NT2/D1 (cell line): ENCODE data around the gene DLX1.

Source experiments
- YY1 ChIP-seq: IDR thresholded peaks from 2 replicates; pipeline ENCODE4 v1.6.1; 2011; ENCODE audit not compliant: insufficient read length, insufficient read depth
- ZNF274 ChIP-seq: IDR thresholded peaks from 2 replicates; pipeline ENCODE4 v1.6.1; 2011; ENCODE audit warnings: mild to moderate bottlenecking, low read depth, low read length

DNA sequence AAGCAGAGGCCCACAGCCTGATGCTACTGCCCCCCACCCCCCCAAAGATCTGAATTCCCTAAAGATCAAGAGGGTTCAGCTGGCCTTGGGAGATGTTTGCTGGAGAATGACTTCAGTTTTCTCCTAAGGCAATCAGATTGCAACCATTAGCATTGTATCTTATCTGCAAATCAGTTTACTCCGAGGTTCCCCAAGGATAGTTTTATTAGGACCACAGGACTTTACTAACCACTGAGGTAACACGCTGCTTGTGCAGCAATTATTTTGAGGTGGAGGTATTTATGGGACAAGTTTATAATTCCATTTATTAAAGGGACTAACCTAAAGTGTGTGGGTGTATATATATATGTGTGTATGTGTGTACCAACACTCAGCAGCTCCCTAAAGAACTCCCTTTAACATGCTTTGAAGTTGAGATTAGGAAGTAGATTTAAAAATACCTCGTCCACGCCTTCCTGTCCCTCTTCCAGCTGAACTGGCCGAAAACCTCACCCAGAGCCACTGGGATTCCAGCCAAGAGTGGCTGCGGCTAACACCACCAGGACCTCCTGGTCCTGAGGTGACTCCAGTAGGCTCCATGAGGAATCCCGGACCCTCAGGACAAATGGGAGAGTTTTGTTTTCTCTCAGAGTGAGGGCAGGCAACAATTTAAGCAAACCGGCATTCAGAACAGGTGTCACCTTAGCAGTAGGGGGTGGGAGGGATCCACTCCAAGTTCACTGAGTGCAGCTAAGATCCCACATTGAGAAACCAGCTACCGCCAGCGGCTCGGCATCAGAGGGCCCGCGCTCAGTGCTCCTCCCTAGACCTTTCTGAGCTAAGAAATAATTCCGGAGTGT is 3.0 kb upstream of the DLX1 start:
- TF ChIP-seq YY1 (no peak), ZNF274 (no peak)
